A172 (cell line): ENCODE data around the gene FOXE1. TPM values are rescaled to one million over a fixed set of nuclear protein-coding genes. Genes with fewer than 3 reads are reported as not detected.

Experiments used
- DNase-seq: peaks from one replicate; pipeline ENCODE4 v3.0.0-alpha.2; 2015; ENCODE audit warnings: low spot score
- total RNA-seq: library from RNA; depleted of rRNA; stranded (reverse); fragments of >200 nt; shearing (Covaris generic); gene quantifications from 2 replicates; pipeline ENCODE4 v1.2.3, GENCODE V29; 2014

FOXE1 gene
- total RNA-seq, 1 experiment from 2014 or later: not detected

- DNase-seq: no peak
Measured at GRCh38 chr9:97866300-97866699, 13.3 kb downstream of the FOXE1 start.

GRCh38 chr9:97866848-97867247, 13.8 kb downstream of the FOXE1 start:
- DNase-seq: no peak

GRCh38 chr9:97868859-97869258, 15.8 kb downstream of the FOXE1 start:
- no peak for DNase-seq

GRCh38 chr9:97873425-97873824, 20.4 kb downstream of the FOXE1 start:
- DNase-seq: no peak

GRCh38 chr9:97873882-97874281, 20.9 kb downstream of the FOXE1 start:
- peak; percentile 79 for DNase-seq

- no peak for DNase-seq
Measured at GRCh38 chr9:97874624-97875023, 21.6 kb downstream of the FOXE1 start.

GRCh38 chr9:97875111-97875510, 22.1 kb downstream of the FOXE1 start:
- no peak for DNase-seq

GRCh38 chr9:97876061-97876460, 23.0 kb downstream of the FOXE1 start:
- no peak for DNase-seq

- DNase-seq: no peak
Measured at GRCh38 chr9:97880336-97880735, 27.3 kb downstream of the FOXE1 start.

GRCh38 chr9:97889941-97890887, 37.2 kb downstream of the FOXE1 start:
- no peak for DNase-seq

GRCh38 chr9:97891736-97892135, 38.7 kb downstream of the FOXE1 start:
- no peak for DNase-seq

- DNase-seq: no peak
Measured at GRCh38 chr9:97892421-97892820, 39.4 kb downstream of the FOXE1 start.

GRCh38 chr9:97895211-97895610, 42.2 kb downstream of the FOXE1 start:
- peak; percentile 29 for DNase-seq

GRCh38 chr9:97895695-97896332, 42.8 kb downstream of the FOXE1 start:
- DNase-seq: peak; percentile 21

- no peak for DNase-seq
Measured at GRCh38 chr9:97900103-97900737, 47.2 kb downstream of the FOXE1 start.

GRCh38 chr9:97900738-97901565, 47.9 kb downstream of the FOXE1 start:
- DNase-seq: peak; percentile 68

- DNase-seq: no peak
Measured at GRCh38 chr9:97903177-97903576, 50.2 kb downstream of the FOXE1 start.

GRCh38 chr9:97904725-97905124, 51.7 kb downstream of the FOXE1 start:
- DNase-seq: no peak

- no peak for DNase-seq
Measured at GRCh38 chr9:97905228-97905627, 52.2 kb downstream of the FOXE1 start.
